ENCODE measurements around the gene CABP1. TPM values are rescaled to one million over a fixed set of nuclear protein-coding genes. Genes with fewer than 3 reads are reported as not detected.

CABP1 gene
- total and polyA plus RNA-seq, 2 donors (not counting 1 experiment from before 2014, with no cell fraction given): not detected

DNA sequence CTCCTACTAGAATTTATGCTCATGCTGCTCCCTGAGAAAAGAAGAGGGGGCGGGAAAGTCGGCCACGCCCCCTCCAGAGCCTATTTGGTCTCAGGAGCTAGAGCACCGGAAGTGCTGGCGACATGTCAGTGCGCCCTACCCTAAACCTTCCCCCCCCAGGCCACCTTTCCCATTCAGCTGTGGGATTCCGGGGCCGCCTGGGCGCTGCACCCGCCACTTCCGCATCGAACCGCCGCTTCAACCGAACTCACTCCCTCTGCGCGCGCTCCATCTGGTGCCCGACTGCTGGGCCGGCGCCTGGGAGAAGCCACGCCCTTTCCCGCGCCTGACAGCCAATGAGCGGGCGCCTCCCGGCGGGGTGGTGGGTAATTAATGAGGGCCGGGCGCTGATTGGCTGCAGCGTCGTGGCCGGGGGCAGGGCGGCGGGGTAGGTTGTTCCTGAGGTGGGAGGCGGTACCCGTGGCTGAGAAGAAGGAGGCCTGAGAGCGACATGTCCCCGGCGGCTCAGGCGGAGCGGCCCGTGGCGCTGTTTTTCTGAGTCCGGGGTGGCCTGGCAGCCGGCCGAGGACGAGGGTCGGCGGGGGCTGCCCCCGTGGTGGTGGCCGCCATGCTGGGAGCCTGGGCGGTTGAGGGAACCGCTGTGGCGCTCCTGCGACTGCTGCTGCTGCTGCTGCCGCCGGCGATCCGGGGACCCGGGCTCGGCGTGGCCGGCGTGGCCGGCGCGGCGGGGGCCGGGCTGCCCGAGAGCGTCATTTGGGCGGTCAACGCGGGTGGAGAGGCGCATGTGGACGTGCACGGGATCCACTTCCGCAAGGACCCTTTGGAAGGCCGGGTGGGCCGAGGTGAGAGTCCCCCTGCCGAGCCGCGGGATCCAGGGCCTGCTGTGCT, 46.5 kb downstream of the CABP1 start, which contains the start of gene MLEC:
Gene MLEC (plus strand): TSS at position 460 of the 888 bp plus-strand sequence. CDS start 148 bp downstream, at position 608.
- WGBS (ENCODE audit: insufficient coverage): under 1% methylated on average over 79 of the region's 84 CpGs
- intact Hi-C loops (cut with micrococcal nuclease): loop anchor here (1.0 to 10.0 kb wide), 11 partner anchors 18 to 1200 kb away; partner anchors contain the start of genes ACADS, C12orf43, COX6A1 and POP5

More for the DNA sequence above, 46.5 kb downstream of the CABP1 start, which contains the start of gene MLEC:
- peaks cover 41 to 46% of the 10 kb centered on the region in 2 donors for H3K4me1 ChIP-seq (ENCODE audit: control insufficient read depth in 2 of 2, insufficient read depth in 2 of 2, low read length in 2 of 2)
- DNase-seq: no peak
- H3K4me1 Mint-ChIP-seq: peaks cover 49% of the 10 kb centered on the region
- ATAC-seq (ENCODE audit: low read depth): peak; percentile 77
- POLR2A ChIA-PET: interaction anchor here (0.8 to 1.6 kb wide), 5 partner anchors 11 to 394 kb away, joined by 3 to 5 read pairs (median 5); partner anchors contain the start of genes RNU4-1 and UNC119B
- TF ChIP-seq CTCF (IDR thresholded peaks at IDR 0.05) (no peak), EZH2 (IDR thresholded peaks at IDR 0.05; ENCODE audit: borderline replicate concordance, insufficient read depth, low read depth, low read length, poor library complexity, severe bottlenecking) (no peak)
- no peaks in the 10 kb centered on the region for H3K9me3 Mint-ChIP-seq (ENCODE audit: insufficient read depth)
- no peaks in the 10 kb centered on the region for H3K36me3 ChIP-seq (replicated peaks in 1 of 2; ENCODE audit: control extremely low read depth in 1 of 2, control insufficient read depth in 1 of 2, extremely low read depth in 1 of 2, insufficient read depth in 2 of 2, low read length in 1 of 2)
- peak within 1 kb of the TSS; percentile 91 for H2AFZ ChIP-seq (ENCODE audit: insufficient read depth, low read depth, low read length, poor library complexity, severe bottlenecking)
- peaks cover 46% of the 10 kb centered on the region for H4K20me1 ChIP-seq (ENCODE audit: control insufficient read depth, insufficient read depth, low read length, poor library complexity, severe bottlenecking)
- peak within 1 kb of the TSS; percentile 77 for H3K9ac ChIP-seq (ENCODE audit: low read length)
- H3K4me2 ChIP-seq (replicated peaks; ENCODE audit: low read depth, low read length, poor library complexity, severe bottlenecking): peak within 1 kb of the TSS; percentile 84
- CTCF ChIA-PET: interaction anchor here (0.6 to 8.9 kb wide), 10 partner anchors 9 to 248 kb away, joined by 3 to 121 read pairs (median 4); partner anchors contain the start of gene POP5
- peaks cover 49% of the 10 kb centered on the region for H3K79me2 ChIP-seq (ENCODE audit: control insufficient read depth, insufficient read depth, low read length)
- peak within 1 kb of the TSS; percentile 78 to 91 (median 81) for H3K4me3 ChIP-seq (ENCODE audit: control extremely low read depth in 1 of 5, extremely low read depth in 1 of 5, insufficient read depth in 1 of 5, low read depth in 2 of 5, low read length in 4 of 5)
- H3K4me3 Mint-ChIP-seq: peak within 1 kb of the TSS; percentile 93
- no peaks in the 10 kb centered on the region for H3K27me3 Mint-ChIP-seq
- peak within 1 kb of the TSS; percentile 96 for H3K27ac Mint-ChIP-seq
- peak within 1 kb of the TSS; percentile 84 to 87 for H3K27ac ChIP-seq (ENCODE audit: low read length in 2 of 2)
- peaks cover 0 to 6% (median 2%) of the 10 kb centered on the region in 3 donors for H3K9me3 ChIP-seq (ENCODE audit: control extremely low read depth in 1 of 3, control insufficient read depth in 2 of 3, insufficient read depth in 1 of 3, low read length in 2 of 3)
- H3K27me3 ChIP-seq (replicated peaks in 1 of 4; ENCODE audit: control extremely low read depth in 1 of 4, control insufficient read depth in 3 of 4, insufficient read depth in 4 of 4, low read length in 3 of 4): no peaks in the 10 kb centered on the region

All from B cell (primary cell).